IMR-90 (cell line): ENCODE results near the gene ARPIN. TPM values are rescaled to one million over a fixed set of nuclear protein-coding genes. Genes with fewer than 3 reads are reported as not detected.

ENCODE experiments used
- ATAC-seq: fragments of 200-7000 bp; cut with Tn5 transposase; 2 replicates; pipeline ENCODE4 v1.9.1; 2020; ENCODE audit warnings: low read depth, mild to moderate bottlenecking, moderate library complexity
- BruUV-seq: library from RNA; stranded (reverse); fragments of 400-500 nt; replicated peaks from 2 replicates; lab custom pipeline; 2021; lab: Mats Ljungman, UMichigan
- CTCF ChIA-PET: fragments of 300-600 bp; formaldehyde crosslinking; extraction: SDS; loops from one replicate; lab custom pipeline; 2021; ENCODE audit warnings: antibody characterized with exemption; lab: Yijun Ruan, JAX
- POLR2A ChIA-PET: fragments of 300-600 bp; sonication (Branson Sonifier 250); formaldehyde crosslinking; loops from one replicate; lab custom pipeline; 2022; ENCODE audit warnings: antibody characterized with exemption; ENCODE audit not compliant: unreplicated experiment; lab: Charles Lee
- DNase-seq: peaks from one replicate; pipeline ENCODE4 v3.0.0; 2013
- H2AFZ ChIP-seq: replicated peaks from 2 replicates; pipeline ENCODE3; 2013; ENCODE audit warnings: low read length, mild to moderate bottlenecking; ENCODE audit not compliant: poor library complexity
- H2AK5ac ChIP-seq: 2 replicates; pipeline ENCODE4 v1.6.1; 2013; ENCODE audit warnings: low read depth, low read length, inconsistent platforms
- H2AK9ac ChIP-seq: replicated peaks from 2 replicates; pipeline ENCODE3; 2013; ENCODE audit warnings: mild to moderate bottlenecking, low read depth, low read length, moderate library complexity; ENCODE audit not compliant: poor library complexity
- H2BK120ac ChIP-seq: 2 replicates; pipeline ENCODE4 v1.6.1; 2013; ENCODE audit warnings: low read depth, low read length, inconsistent platforms
- H2BK15ac ChIP-seq: 3 replicates; pipeline ENCODE4 v1.6.1; 2013; ENCODE audit warnings: low read depth, low read length, inconsistent platforms
- H2BK20ac ChIP-seq: 2 replicates; pipeline ENCODE4 v1.6.1; 2013; ENCODE audit warnings: low read depth, mild to moderate bottlenecking, inconsistent platforms, low read length, moderate library complexity
- H2BK5ac ChIP-seq: 2 replicates; pipeline ENCODE4 v1.6.1; 2013; ENCODE audit warnings: mild to moderate bottlenecking, low read depth, low read length, inconsistent platforms; ENCODE audit not compliant: poor library complexity, severe bottlenecking
- H3K14ac ChIP-seq: replicated peaks from 2 replicates; pipeline ENCODE4 v1.6.1; 2013; ENCODE audit warnings: low read depth, low read length, inconsistent platforms
- H3K18ac ChIP-seq: 2 replicates; pipeline ENCODE4 v1.6.1; 2013; ENCODE audit warnings: low read depth, low read length, control low read depth
- H3K23ac ChIP-seq: 2 replicates; pipeline ENCODE4 v1.6.1; 2013; ENCODE audit warnings: low read depth, low read length, inconsistent platforms
- H3K27ac ChIP-seq: 2 replicates; pipeline ENCODE4 v1.5.1; 2013; ENCODE audit warnings: mild to moderate bottlenecking, control low read depth, low read length; ENCODE audit not compliant: insufficient read depth
- H3K27me3 ChIP-seq: 2 replicates; pipeline ENCODE4 v1.6.1; 2013; ENCODE audit warnings: low read length; ENCODE audit not compliant: control insufficient read depth, insufficient read depth
- H3K36me3 ChIP-seq: 2 replicates; pipeline ENCODE4 v1.6.1; 2013; ENCODE audit warnings: low read length, mixed read lengths; ENCODE audit not compliant: control insufficient read depth, insufficient read depth
- H3K4ac ChIP-seq: 2 replicates; pipeline ENCODE4 v1.6.1; 2013; ENCODE audit warnings: low read depth, low read length, inconsistent platforms
- H3K4me1 ChIP-seq: 2 replicates; pipeline ENCODE4 v1.6.1; 2013; ENCODE audit warnings: low read length, mixed read lengths; ENCODE audit not compliant: control insufficient read depth, insufficient read depth
- H3K4me2 ChIP-seq: 2 replicates; pipeline ENCODE4 v1.6.1; 2013; ENCODE audit warnings: low read depth, mild to moderate bottlenecking, control low read depth, low read length, moderate library complexity
- H3K4me3 ChIP-seq: 2 replicates; pipeline ENCODE4 v1.5.1; 2013; ENCODE audit warnings: low read depth, mild to moderate bottlenecking, control low read depth, low read length, moderate library complexity; ENCODE audit not compliant: insufficient read depth
- H3K56ac ChIP-seq: 2 replicates; pipeline ENCODE4 v1.6.1; 2013; ENCODE audit warnings: low read length, inconsistent platforms; ENCODE audit not compliant: insufficient read depth; ENCODE audit errors: extremely low read depth
- H3K79me1 ChIP-seq, 2 experiments: 2 replicates each; pipeline ENCODE4 v1.6.1; 2013; ENCODE audit warnings: low read length in 2 of 2, inconsistent platforms in 1 of 2, low read depth in 1 of 2
- H3K9ac ChIP-seq: 2 replicates; pipeline ENCODE4 v1.6.1; 2013; ENCODE audit warnings: low read depth, low read length, control low read depth
- H3K9me1 ChIP-seq: 2 replicates; pipeline ENCODE4 v1.6.1; 2013; ENCODE audit warnings: low read length, inconsistent platforms; ENCODE audit not compliant: insufficient read depth
- H3K9me3 ChIP-seq: 2 replicates; pipeline ENCODE4 v1.6.1; 2013; ENCODE audit warnings: low read length; ENCODE audit not compliant: control insufficient read depth, insufficient read depth
- H4K20me1 ChIP-seq: 2 replicates; pipeline ENCODE4 v1.6.1; 2013; ENCODE audit warnings: low read length, inconsistent platforms; ENCODE audit not compliant: insufficient read depth
- H4K5ac ChIP-seq: 2 replicates; pipeline ENCODE4 v1.6.1; 2013; ENCODE audit warnings: mild to moderate bottlenecking, low read depth, low read length, control low read depth
- H4K8ac ChIP-seq, 2 experiments: 2 replicates each; pipeline ENCODE4 v1.6.1; 2013; ENCODE audit warnings: low read depth in 2 of 2, low read length in 2 of 2, control low read depth in 1 of 2, inconsistent platforms in 1 of 2
- H4K91ac ChIP-seq: 2 replicates; pipeline ENCODE4 v1.6.1; 2013; ENCODE audit warnings: low read depth, low read length, inconsistent platforms; ENCODE audit not compliant: insufficient read depth
- BHLHE40 ChIP-seq: fragments of 150-350 bp; IDR thresholded peaks from 2 replicates; pipeline ENCODE4 v1.6.1; 2016; ENCODE audit warnings: mild to moderate bottlenecking, low read depth, low read length
- CTCF ChIP-seq: conservative IDR thresholded peaks from 2 replicates; pipeline ENCODE4 v1.5.1; 2012; ENCODE audit warnings: mild to moderate bottlenecking, low read depth, low read length, improper control_type of control experiment
- RAD21 ChIP-seq: IDR thresholded peaks from 2 replicates; pipeline ENCODE4 v1.6.1; 2012; ENCODE audit warnings: low read length, improper control_type of control experiment
- RCOR1 ChIP-seq: IDR thresholded peaks from 2 replicates; pipeline ENCODE4 v1.6.1; 2012; ENCODE audit warnings: mild to moderate bottlenecking, low read length, improper control_type of control experiment; ENCODE audit not compliant: insufficient replicate concordance
- RFX5 ChIP-seq: IDR thresholded peaks from 2 replicates; pipeline ENCODE4 v1.8.0; 2012; ENCODE audit warnings: low read depth, mild to moderate bottlenecking, low read length, moderate library complexity
- SMC3 ChIP-seq: fragments of 150-350 bp; IDR thresholded peaks from 2 replicates; pipeline ENCODE4 v1.6.1; 2016; ENCODE audit warnings: low read depth, mild to moderate bottlenecking, antibody characterized with exemption, low read length, moderate library complexity
- USF2 ChIP-seq: fragments of 150-350 bp; IDR thresholded peaks from 2 replicates; pipeline ENCODE4 v1.6.1; 2017; ENCODE audit warnings: mild to moderate bottlenecking, antibody characterized with exemption, low read length, low read depth
- WGBS, 2 experiments: methylation state at CpG; one replicate each; pipeline versions ENCODE4 v1.1.5 to v1.1.7; 2013; ENCODE audit warnings: missing lambda C conversion rate in 2 of 2; ENCODE audit not compliant: insufficient read length in 1 of 2; ENCODE audit errors: extremely low coverage in 2 of 2; 5-methylcytosine and 5-hydroxymethylcytosine counted together
- dilution Hi-C: fragments of 300-500 bp; cut with HindIII; formaldehyde crosslinking; loops from one replicate; pipeline ENCODE4 v1.14.3; 2018; ENCODE audit warnings: low sequenced_read_pairs; ENCODE audit not compliant: unreplicated experiment
- in situ Hi-C: fragments of 300-500 bp; cut with MboI; formaldehyde crosslinking; loops from 3 replicates; pipeline ENCODE4 v1.14.3; 2019; ENCODE audit warnings: low sequenced_read_pairs, inconsistent platforms, mixed read lengths
- intact Hi-C: fragments of 100-400 bp; cut with micrococcal nuclease; formaldehyde crosslinking; loops from 2 replicates; pipeline ENCODE4 v1.10.0; 2022
- polyA plus RNA-seq, 3 experiments: library from polyadenylated mRNA; depleted of rRNA; stranded (reverse); fragments of >200 nt; gene quantifications; 2 replicates each; pipeline ENCODE4 v1.2.3, GENCODE V29; 2012; ENCODE audit warnings: low replicate concordance in 1 of 3
- total RNA-seq: library from RNA; depleted of rRNA; stranded (reverse); fragments of >200 nt; gene quantifications from 2 replicates; pipeline ENCODE4 v1.2.3, GENCODE V29; 2012

The ARPIN gene
- total and polyA plus RNA-seq, 2 of the 4 experiments (the other 2 are of a cell fraction): 3.9 to 8.8 TPM

- no peak overlapping the region for H3K56ac ChIP-seq
- H3K23ac ChIP-seq: no peak overlapping the region
- no peak overlapping the region for H3K4ac ChIP-seq
- no peak overlapping the region for H3K14ac ChIP-seq
- H4K20me1 ChIP-seq: no peaks in the 10 kb centered on the region
- no peak overlapping the region for H3K27ac ChIP-seq
- no peak overlapping the region for H2AFZ ChIP-seq
- H2BK5ac ChIP-seq: no peak overlapping the region
- H3K27me3 ChIP-seq: no peaks in the 10 kb centered on the region
- H3K4me3 ChIP-seq: no peak overlapping the region
- intact Hi-C loops (no loop called here), in situ Hi-C loops (no loop called here), dilution Hi-C loops (no loop called here)
- BruUV-seq: no TSS peak
- H4K91ac ChIP-seq: no peak overlapping the region
- no peak overlapping the region for H2BK15ac ChIP-seq
- H3K18ac ChIP-seq: no peak overlapping the region
- no CpG with 5 or more reads among the region's 2 CpGs for WGBS, 2 experiments
- no peaks in the 10 kb centered on the region for H3K9me1 ChIP-seq
- no peak overlapping the region for H4K8ac ChIP-seq
- H3K9me3 ChIP-seq: no peaks in the 10 kb centered on the region
- ATAC-seq (no peak), DNase-seq (no peak)
- H3K9ac ChIP-seq: no peak overlapping the region
- no peak overlapping the region for H2BK120ac ChIP-seq
- H3K4me1 ChIP-seq: no peaks in the 10 kb centered on the region
- TF ChIP-seq CTCF (no peak), RAD21 (no peak), BHLHE40 (no peak), RCOR1 (no peak), RFX5 (no peak), SMC3 (no peak), USF2 (no peak)
- H3K36me3 ChIP-seq: peaks cover 26% of the 10 kb centered on the region
- H4K5ac ChIP-seq: no peak overlapping the region
- H3K79me1 ChIP-seq: peaks cover 5 to 8% of the 10 kb centered on the region in 2 experiments; a peak in 3 of 4 replicates
- H3K4me2 ChIP-seq: no peak overlapping the region
- no peak overlapping the region for H2AK5ac ChIP-seq
- CTCF ChIA-PET: interaction anchor here (1.1 to 1.9 kb wide), 2 partner anchors 8 to 11 kb away, joined by 3 to 6 read pairs; no protein-coding TSS in a partner anchor
- H2BK20ac ChIP-seq: no peak overlapping the region
- no peak overlapping the region for H2AK9ac ChIP-seq
- POLR2A ChIA-PET: no interaction called here
Measured at GRCh38 chr15:89885611-89886010, 27.1 kb downstream of the ARPIN start.
